Measurements from ENCODE around the gene GPR137C.

- TF ChIP-seq CTCF (IDR thresholded peaks at IDR 0.05; ENCODE audit: insufficient read depth, low read depth, low read length) (no peak), EZH2 (IDR thresholded peaks at IDR 0.05; ENCODE audit: insufficient read depth, low read length) (no peak)
Observed at GRCh38 chr14:52650774-52651173, 98.1 kb downstream of the GPR137C start.

Data from astrocyte (in vitro differentiated cells and primary cell).